ENCODE measurements around the gene ADAR. TPM values are rescaled to one million over a fixed set of nuclear protein-coding genes. Genes with fewer than 3 reads are reported as not detected.

Gene ADAR
- total RNA-seq, 1 experiment from 2014 or later, result 62.2 TPM

- DNase-seq (ENCODE audit: low read depth), result no peak
Observed at GRCh38 chr1:154619181-154619948, 11.4 kb upstream of the ADAR start.

DNA sequence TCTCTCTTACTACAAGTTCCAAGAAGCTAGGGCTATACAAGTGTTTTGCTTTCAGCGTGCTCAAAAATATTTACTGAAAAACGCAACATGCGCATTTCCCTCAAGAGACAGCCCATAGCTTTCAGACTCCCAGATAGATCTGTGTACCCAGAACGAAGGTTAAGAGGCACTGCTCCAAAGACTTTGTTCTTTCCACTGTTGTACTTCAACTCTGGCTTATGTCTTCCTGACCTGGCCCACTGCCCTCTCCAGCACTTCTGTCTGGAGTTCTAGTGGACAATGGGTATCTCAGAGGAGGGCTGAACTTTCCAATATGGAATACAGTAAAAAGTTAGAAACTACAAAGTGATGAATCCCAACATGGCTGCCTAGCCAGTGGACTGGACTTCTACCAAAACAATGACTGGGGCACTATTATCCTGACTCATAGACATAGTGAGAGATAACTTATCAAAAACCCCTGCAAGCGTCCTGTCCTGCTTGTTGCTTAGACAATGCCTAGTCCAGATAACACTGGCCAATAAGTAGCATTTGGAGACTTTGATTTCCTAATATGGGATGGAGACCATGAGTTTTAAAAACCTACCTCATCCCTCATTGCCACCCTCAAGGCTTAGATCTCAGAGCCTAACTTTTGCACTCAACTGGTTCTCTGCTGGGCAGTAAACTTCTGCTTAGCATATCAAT lies 8.8 kb upstream of the ADAR start:
- DNase-seq (ENCODE audit: low read depth), result no peak

DNA sequence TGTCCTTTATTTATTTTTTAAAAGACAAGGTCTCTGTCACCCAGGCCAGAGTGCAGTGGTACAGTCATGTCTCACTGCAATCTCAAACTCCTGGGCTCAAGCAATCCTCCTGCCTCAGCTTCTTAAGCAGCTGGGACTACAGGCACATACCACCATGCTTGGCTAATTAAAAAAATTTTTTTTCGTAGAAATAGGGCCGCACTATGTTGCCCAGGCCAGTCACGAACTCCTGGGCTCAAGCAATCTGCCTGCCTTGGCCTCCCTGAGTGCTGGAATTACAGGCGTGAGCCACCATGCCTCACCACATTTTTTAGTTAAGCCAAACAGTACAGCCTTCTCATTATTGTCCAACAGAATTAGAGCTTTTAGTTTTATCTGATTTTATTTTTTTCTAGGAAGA lies 7.4 kb upstream of the ADAR start:
- DNase-seq (ENCODE audit: low read depth), result no peak

- DNase-seq (ENCODE audit: low read depth), result no peak
Observed at GRCh38 chr1:154614901-154615300, 6.9 kb upstream of the ADAR start.

DNA sequence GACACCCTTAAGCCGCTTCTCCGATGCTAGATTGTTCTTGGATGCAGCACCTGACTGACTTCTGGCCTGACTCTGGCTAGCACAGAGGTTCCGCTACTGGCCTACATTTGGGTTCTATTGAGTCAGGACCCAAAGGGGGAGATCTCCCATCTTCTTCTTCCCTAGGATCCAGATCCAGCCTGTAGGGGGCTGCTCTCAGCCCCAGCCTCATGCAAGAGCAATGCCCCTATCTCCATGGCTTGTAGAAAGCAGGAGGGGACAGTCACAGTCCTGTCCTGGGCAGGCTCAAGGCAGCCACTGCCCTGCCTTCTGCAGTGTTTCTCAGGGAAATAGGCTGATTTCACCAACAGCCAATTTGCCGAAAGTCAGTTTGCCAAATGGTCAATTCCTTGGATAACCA lies 6.3 kb upstream of the ADAR start:
- DNase-seq (ENCODE audit: low read depth), result no peak

- no peak for DNase-seq (ENCODE audit: low read depth)
Observed at GRCh38 chr1:154611150-154611862, 3.3 kb upstream of the ADAR start.

- peak; percentile 39 for DNase-seq (ENCODE audit: low read depth)
Observed at GRCh38 chr1:154609398-154610380, 1.7 kb upstream of the ADAR start.

DNA sequence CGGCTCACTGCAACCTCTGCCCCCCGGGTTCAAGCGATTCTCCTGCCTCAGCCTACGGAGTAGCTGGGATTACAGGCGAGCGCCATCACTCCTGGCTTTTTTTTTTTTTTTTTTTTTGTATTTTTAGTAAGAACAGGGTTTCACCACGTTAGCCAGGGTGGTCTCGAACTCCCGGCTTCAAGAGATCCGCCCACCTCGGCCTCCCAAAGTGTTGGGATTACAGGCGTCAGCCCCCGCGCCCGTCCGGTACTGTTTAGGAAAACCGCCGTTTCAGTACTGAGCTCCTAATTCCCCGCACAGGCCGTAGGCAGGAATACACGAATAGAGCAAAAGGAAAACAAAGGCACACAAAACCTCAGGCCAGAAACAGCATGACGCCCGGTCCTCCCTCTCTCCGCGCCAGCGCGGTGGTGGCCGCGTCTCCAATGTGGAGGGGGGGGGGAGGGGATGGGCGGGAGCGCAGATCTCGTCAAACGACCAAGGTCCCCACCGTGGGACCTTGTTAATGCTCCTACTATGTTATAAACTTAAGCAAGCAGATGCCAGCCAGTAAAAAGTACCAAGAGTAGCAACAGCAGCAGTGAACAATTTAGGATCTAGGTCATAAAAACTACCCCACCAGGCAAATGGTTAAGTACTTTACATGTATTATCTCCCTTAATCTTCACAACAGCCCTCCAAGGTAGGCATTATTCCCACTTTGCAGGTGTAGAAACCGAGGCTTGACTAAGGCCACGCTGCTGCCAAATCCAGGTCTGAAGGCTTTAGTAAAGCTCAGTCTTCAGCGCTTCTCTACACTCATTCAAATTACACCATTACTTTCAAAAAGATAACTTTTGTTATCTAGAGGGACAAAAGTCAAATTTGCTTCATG lies 648 bp upstream of the ADAR start:
- DNase-seq (ENCODE audit: low read depth), result peak; percentile 64

DNA sequence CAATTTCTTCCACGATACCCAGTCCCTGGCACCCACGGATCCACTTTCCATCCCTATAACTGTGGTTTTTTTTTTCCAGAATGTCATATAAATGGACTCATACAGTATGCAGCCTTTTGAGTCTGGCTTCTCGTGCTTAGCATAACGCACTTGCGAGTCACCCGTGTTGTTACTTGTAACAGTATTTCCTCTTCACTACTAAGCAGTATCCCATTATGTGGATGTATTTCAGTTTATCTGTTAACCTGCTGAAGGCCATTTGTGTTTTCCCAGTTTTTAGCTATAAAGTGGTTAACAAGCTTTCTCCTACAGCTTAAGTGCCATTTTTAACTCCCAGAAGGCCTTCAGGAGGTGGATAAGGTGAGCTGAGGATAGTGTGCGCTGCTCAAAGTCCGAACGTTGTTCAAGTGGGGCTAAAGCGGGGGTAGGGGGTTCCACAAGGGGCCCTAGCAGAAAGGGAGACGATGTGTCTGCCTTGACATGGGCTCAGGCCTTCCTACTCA lies 829 bp downstream of the ADAR start:
- DNase-seq (ENCODE audit: low read depth), result peak; percentile 23

GRCh38 chr1:154605534-154605933 lies 2.5 kb downstream of the ADAR start:
- no peak for DNase-seq (ENCODE audit: low read depth)

DNA sequence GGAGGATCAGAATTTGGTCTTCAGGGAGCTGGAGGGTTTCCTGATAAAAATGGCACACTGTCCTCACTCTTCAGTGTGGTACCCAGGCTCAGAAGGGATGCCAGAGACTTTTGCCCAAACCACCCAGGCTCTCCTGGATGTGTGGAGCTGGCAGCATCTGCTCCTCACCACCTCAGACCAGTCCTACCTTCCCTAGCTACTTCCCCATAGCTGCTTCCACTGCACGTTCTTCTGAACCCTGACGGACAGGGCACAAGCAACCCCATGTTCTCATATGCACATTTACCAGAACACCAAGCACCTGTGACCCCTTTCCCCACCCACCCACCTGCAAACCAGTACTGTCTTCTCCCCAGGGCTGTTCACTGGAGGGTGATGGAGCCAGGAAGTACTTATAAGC lies 4.7 kb downstream of the ADAR start:
- DNase-seq (ENCODE audit: low read depth), result no peak

DNA sequence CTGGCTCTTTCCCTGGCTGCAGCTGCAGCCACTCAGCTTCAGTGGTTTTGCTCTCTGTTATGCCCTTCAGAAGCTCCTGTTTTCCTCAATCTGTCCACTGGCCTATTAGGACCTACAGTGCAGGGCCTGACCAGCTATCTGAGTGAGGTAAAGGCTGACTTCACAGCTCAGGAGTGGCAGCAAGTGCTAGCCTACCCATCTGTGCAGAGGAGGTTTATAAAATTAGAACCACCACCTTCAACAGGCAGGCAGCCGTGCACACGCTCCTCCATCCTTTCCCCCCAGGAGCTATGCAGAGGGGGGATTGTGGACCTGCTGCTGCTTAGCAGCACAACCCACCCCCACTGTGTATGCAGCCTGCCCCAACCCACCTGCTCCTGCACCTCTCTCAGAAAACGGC lies 8.3 kb downstream of the ADAR start:
- DNase-seq (ENCODE audit: low read depth), result no peak

DNA sequence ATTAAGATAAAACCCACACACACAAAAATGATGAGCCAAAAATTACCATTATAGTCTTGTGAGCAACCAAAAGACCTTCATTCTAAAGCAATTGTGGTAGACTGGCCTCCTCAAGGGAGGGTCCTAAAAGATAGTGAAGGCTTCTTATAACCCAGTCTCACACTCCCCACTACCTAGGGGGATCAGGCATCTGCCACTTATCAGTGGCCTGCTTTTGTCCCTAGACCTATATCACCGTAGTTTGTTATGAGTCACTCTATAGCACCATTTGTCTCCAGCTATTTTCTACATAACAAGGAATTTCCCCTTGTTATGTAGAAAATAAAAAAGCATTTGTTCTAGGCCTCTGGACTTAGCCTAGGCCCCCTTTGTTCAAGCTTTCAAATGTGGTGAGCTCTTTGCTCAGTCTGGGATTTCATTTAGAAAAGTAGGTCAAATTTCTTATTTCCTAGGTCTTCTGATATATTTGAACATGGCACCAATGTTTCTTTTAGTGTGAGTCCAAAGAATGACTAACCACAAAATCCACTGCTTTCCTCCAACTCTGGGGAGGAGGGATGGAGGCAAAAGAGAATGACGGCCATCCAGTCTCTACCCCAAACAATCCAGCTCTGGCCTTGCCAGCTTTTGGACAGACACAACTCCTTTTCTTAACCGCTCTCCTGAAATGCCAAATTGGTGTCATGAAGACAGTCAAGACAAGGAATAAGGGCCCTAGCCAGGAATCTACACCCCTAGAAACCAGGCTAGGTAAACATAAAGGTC lies 8.9 kb downstream of the ADAR start:
- DNase-seq (ENCODE audit: low read depth), result no peak

GRCh38 chr1:154595621-154596020 lies 12.4 kb downstream of the ADAR start:
- DNase-seq (ENCODE audit: low read depth), result no peak

- no peak for DNase-seq (ENCODE audit: low read depth)
Observed at GRCh38 chr1:154594811-154595210, 13.2 kb downstream of the ADAR start.

GRCh38 chr1:154593390-154593789 lies 14.6 kb downstream of the ADAR start:
- DNase-seq (ENCODE audit: low read depth), result no peak

GRCh38 chr1:154591206-154591605 lies 16.8 kb downstream of the ADAR start:
- no peak for DNase-seq (ENCODE audit: low read depth)

DNA sequence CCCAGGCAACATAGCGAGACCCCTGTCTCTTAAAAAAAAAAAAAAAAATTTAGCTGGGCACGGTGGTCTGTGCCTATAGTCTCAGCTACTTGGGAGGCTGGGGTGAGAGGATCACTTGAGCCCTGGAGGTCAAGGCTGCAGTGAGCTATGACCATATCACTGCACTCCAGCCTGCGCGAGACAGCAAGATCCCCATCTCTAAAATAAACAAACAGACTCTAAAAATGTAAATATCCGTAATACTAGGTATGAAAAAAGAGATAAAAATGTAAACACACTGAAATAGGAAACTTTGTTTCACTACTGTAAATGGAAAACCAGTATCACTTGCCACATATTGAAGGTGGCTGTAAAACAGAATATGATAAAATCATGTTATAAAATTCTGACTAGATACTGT lies 17.2 kb downstream of the ADAR start:
- DNase-seq (ENCODE audit: low read depth), result no peak

DNA sequence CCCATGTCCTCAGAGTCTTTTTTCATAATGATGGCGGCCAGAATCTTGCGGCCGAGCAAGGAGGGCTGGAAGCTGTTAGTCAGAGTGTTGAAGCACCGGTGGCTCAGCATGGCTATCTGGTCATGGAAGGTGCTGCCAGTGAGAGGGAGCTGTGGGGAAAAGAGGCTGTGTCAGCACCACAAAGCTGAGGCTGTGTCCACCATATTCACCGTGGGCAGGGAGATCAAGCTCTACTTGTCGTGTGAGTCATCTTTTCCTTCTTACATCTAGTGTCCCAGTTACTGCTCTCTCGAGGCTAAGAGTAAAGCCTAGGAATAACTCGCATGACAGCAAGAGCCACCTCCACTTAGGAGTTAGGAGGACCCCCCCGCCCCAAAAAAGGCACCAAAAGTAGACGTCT lies 18.2 kb downstream of the ADAR start:
- DNase-seq (ENCODE audit: low read depth), result no peak

- no peak for DNase-seq (ENCODE audit: low read depth)
Observed at GRCh38 chr1:154586641-154587040, 21.3 kb downstream of the ADAR start.
